WERI-Rb-1 (cell line): ENCODE results near the gene HLA-F.

Experiments used
- DNase-seq: peaks from one replicate; pipeline ENCODE4 v3.0.0-alpha.2; 2020
- H3K27ac ChIP-seq: fragments of 250-450 bp; sonication (Bioruptor Pico); 2 replicates; pipeline ENCODE4 v1.5.1; 2020; ENCODE audit warnings: mild to moderate bottlenecking, moderate library complexity
- H3K27me3 ChIP-seq: fragments of 250-450 bp; sonication (Bioruptor Pico); 2 replicates; pipeline ENCODE4 v1.5.1; 2021; ENCODE audit warnings: mild to moderate bottlenecking, low read depth, moderate library complexity; ENCODE audit not compliant: insufficient read depth, severe bottlenecking
- H3K36me3 ChIP-seq: fragments of 250-450 bp; sonication (Bioruptor Pico); 2 replicates; pipeline ENCODE4 v1.5.1; 2020; ENCODE audit warnings: mild to moderate bottlenecking, moderate library complexity
- H3K4me3 ChIP-seq: 2 replicates; pipeline ENCODE4 v1.5.1; 2011; ENCODE audit warnings: low read depth, mild to moderate bottlenecking, control low read depth, low read length
- H3K9me3 ChIP-seq: fragments of 250-450 bp; sonication (Bioruptor Pico); 2 replicates; pipeline ENCODE4 v1.5.1; 2021; ENCODE audit warnings: mild to moderate bottlenecking, moderate library complexity; ENCODE audit not compliant: severe bottlenecking
- CTCF ChIP-seq: IDR thresholded peaks from 2 replicates; pipeline ENCODE4 v1.5.1; 2011; ENCODE audit warnings: low read depth, mild to moderate bottlenecking, control low read depth, inconsistent platforms, low read length

HLA-F gene

GRCh38 chr6:29723262-29723665 is at the start of gene HLA-F:
TSS of gene HLA-F (plus strand) at chr6:29723434. CDS start at chr6:29723464, 30 bp downstream.
- H3K27me3 ChIP-seq: no peaks in the 10 kb centered on the region
- peak within 1 kb of the TSS; percentile 96 for H3K4me3 ChIP-seq
- no peak within 1 kb of the TSS for H3K27ac ChIP-seq
- H3K9me3 ChIP-seq: no peaks in the 10 kb centered on the region
- DNase-seq: peak; percentile 92
- TF ChIP-seq CTCF: peak; percentile 34; the same call in 1 of the 2 replicates
- H3K36me3 ChIP-seq: no peaks in the 10 kb centered on the region

- no peaks in the 10 kb centered on the region for H3K36me3 ChIP-seq
- peaks cover 8% of the 10 kb centered on the region for H3K9me3 ChIP-seq
- H3K27ac ChIP-seq: no peak overlapping the region
- TF ChIP-seq CTCF: no peak
- no peak for DNase-seq
- no peak overlapping the region for H3K4me3 ChIP-seq
- peaks cover 87% of the 10 kb centered on the region for H3K27me3 ChIP-seq
Observed at GRCh38 chr6:29674008-29674407, 49.2 kb upstream of the HLA-F start.

DNA sequence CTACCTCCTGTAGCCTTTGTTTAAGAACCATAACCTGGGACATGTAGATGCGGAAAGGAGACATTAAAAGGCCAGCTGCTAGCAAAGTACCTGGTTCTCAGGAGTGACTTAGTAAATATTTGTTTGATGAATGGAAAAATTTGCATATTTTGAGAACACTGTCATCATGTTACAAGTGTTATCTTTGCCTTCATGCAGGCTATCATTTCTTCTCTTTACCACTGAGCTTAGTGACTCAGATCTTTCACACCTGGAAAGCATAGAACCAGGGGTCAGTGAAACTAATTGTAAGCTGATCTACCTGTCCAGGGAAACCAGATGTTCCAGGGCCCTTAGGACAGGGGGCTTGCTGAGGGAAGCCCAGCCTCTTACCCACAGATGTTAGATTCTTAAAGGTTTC is 47.7 kb upstream of the HLA-F start:
- TF ChIP-seq CTCF: no peak
- Histone ChIP-seq H3K36me3 (no peaks in the 10 kb centered on the region), H3K4me3 (no peak overlapping the region), H3K9me3 (peaks cover 12% of the 10 kb centered on the region), H3K27ac (no peak overlapping the region), H3K27me3 (peaks cover 78% of the 10 kb centered on the region)
- DNase-seq: no peak

- Histone ChIP-seq H3K4me3 (no peak overlapping the region), H3K27me3 (peaks cover 66% of the 10 kb centered on the region), H3K27ac (no peak overlapping the region), H3K36me3 (no peaks in the 10 kb centered on the region), H3K9me3 (peaks cover 14% of the 10 kb centered on the region)
- no peak for TF ChIP-seq CTCF
- DNase-seq: no peak
Observed at GRCh38 chr6:29676981-29677601, 46.1 kb upstream of the HLA-F start.

DNA sequence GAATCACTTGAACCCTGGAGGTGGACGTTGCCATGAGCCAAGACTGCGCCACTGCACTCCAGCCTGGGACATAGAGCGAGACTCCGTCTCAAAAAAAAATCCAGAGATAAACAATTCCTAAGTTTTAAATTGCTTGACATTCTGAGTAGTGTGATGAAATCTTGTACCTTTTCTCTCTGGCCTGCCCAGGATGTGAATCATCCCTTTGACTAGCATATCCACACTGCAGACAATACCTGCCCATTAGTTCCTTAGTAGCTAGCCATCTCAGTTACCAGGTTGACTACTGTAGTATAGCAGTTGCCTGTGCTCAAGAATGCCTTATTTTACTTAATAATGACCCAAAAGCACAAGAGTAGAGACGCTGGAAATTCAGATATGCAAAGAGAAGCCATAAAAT is 45.1 kb upstream of the HLA-F start:
- no peak overlapping the region for H3K27ac ChIP-seq
- no peak for DNase-seq
- no peak for TF ChIP-seq CTCF
- H3K27me3 ChIP-seq: peaks cover 56% of the 10 kb centered on the region
- no peaks in the 10 kb centered on the region for H3K36me3 ChIP-seq
- H3K9me3 ChIP-seq: peaks cover 7% of the 10 kb centered on the region
- no peak overlapping the region for H3K4me3 ChIP-seq

GRCh38 chr6:29679962-29680361 is 43.3 kb upstream of the HLA-F start:
- DNase-seq: no peak
- no peak for TF ChIP-seq CTCF
- Histone ChIP-seq H3K27ac (no peak overlapping the region), H3K36me3 (no peaks in the 10 kb centered on the region), H3K4me3 (no peak overlapping the region), H3K27me3 (peaks cover 51% of the 10 kb centered on the region), H3K9me3 (peaks cover 8% of the 10 kb centered on the region)
